ENCODE data around the gene STT3A.

Gene STT3A

DNA sequence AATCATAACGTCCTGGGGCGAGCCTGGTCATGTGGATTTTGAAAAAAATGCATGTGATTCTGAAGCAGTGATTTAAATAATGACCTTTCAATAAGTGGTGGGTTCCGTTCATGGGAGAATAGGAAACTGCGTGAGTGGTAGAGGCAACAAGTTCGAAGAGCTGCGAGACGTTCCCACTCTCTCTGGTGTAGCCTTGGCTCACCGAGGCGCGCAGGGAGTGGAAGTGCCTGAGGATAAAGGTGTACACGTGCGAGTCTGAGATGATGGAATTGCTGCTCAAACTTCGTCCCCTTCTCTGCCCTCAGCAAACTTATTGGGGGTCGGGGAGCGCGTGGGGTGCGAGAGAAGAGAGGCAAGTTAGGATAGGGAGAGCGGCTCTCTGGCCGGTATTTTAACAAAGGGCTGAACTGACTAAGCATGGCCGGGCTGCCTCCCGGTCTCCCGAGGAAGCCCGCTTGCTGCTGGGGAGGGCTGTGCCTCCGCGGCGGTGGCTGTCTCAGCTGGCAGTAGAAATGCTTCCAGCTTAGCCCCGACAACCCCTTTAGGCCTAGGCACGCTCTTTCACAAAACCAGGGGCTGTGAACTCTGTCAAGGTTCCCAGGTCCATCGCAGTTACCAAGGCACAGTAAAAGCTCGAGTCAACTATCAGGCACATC lies 875 bp upstream of the STT3A start:
- DNase-seq = no peak

DNA sequence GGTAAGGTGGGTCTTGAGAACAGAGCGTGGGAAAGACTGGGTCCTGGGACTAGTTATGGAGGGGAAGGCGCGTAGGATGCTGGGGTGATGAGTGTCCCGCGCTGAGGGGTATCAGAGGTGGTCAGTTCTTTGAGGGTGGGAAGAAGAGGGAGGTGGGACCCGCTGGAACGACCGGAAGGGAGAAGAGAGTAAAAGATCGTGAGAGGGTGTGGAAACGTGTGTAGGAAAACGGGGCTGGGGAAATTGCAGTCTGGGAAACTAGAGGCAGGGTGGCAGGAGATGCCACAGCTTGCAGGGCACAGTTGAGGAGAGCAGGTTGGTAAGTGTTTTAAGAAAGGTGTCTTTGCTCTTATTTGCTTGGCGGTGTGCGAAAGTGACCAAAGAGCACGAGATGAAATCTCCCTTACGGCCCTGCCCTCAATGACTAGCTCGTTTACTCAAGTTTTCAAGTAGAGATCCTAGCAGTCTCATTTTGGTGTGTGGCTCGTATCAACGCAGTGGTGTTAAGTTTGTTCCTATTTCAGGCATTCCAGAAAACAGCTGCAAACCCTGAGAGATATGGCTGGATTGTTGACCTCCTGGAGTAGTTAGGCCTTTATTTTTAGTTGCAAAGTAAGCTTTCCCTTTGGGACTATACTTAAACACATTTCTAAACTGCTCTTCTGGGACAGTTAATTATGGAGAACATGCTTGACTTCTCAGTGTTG lies 615 bp downstream of the STT3A start:
- DNase-seq = no peak

DNA sequence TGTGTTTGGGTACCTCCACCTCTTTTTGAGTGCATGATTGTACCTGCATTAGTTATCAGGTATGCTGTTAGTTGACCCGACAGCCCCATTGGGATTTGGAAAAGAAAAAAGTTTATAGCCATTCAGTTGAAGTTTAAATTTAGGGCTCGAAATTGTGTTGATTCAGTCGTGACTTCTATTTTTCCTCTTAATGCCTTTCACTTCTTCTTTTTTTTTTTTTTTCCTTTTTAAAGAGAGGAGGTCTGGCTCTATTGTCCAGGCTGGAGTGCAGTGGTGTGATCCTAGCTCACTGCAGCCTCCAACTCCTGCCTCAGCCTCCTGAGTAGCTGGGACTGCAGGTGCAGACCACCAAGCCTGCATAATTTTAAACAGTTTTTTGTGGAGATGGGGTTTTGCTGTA lies 2.3 kb downstream of the STT3A start:
- no peak for DNase-seq

DNA sequence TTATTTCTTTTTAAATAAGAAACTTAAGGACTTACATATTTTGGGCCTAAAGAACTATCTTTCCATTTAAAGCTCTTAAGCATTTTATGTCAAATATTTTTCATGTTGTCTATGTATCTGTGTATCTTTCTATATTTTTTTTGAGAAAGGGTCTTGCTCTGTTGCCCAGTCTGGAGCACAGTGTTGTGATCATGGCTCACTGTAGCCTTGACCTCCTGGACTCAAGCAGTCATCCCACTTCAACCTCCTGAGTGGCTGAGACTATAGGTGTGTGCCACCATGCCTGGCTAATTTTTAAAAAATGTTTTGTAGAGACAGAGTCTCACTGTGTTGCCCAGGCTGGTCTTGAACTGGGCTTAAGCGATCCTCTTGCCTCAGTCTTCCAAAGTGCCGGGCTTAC lies 8.0 kb downstream of the STT3A start:
- DNase-seq = no peak

DNA sequence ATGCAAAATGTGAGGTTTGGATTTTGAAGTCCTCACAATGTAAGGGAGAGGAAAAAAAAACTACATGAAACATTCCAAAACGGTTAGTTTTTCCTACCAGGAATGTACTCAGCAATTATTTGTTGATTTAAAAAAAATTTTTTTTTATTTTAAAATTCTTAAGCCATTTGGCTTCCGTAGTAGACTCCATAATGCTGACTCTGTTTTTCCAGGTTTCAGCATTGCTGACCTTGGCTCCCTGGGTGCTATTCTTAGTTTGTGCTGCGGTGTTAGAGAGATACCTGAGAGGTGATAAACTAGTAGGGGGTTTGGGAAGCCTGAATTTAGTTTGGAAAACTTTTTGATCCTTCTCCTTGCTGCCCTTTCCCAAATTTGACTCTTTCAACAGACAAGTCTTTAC lies 10.6 kb downstream of the STT3A start:
- DNase-seq = no peak

DNA sequence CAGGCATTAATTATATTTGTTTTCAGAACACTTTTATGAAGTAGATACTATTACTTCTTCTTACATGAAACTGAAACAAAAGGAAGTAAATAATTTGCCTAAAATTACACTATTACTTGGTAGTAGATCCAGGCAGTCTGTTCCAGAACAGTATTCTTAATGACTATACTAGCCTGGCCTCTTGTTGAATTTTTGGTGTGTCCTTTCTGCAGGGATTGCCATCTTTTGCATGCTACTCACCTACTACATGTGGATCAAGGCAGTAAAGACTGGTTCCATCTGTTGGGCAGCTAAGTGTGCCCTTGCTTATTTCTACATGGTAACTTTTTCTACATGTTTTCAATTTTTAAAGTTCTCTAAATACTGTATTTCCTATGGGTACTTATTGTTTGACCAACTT lies 12.8 kb downstream of the STT3A start:
- DNase-seq = no peak

DNA sequence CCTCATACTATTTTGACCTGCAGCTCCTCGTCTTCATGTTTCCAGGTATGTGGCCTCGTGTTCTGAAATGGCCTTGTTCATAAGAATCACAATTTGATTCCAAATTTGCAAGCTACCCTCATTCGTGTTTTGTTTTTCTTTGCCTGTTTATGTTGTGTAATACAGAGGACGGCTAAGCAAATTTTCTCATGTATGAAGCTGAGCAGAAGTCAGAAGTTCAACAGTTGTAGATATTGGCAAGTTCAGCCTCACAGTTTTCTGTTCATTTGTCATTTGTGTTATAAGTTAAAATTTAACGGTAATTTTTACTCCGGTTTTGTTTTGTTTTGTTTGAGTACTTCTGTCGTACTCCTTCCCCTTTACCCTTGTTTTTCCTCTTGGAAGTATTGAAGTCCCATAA lies 16.9 kb downstream of the STT3A start:
- DNase-seq = no peak

DNA sequence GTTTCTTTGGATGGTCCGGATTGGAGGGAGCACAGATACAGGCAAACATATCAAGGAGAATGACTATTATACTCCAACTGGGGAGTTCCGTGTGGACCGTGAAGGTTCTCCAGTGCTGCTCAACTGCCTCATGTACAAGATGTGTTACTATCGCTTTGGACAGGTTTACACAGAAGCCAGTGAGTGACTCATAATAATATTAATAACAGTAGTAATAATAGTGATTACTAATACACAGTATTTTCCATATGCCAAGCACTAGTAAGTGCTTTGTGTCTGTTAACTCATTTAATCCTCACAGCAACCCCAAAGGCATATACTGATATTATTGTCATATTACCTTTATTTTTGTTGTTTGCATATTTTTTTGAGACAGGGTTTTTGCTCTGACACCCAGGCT lies 25.7 kb downstream of the STT3A start:
- DNase-seq = no peak

DNA sequence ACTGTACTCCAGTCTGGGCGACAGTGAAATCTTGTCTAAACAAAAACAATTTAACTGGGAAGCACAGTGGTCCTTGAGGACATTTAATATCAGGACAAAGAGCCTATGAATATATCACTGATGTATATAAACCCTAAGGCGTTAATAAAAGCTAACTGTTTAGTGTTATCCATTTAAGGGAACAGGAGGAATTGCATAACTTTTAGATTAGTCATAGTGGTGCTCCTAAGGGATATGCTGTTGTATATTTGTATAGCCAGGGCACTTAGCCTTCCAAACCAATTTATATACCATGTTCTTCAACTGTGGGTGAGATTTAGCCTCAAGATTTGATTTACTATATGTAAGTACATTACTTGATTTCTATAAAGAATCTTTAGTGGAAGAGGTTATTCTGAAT lies 29.3 kb downstream of the STT3A start:
- no peak for DNase-seq

DNA sequence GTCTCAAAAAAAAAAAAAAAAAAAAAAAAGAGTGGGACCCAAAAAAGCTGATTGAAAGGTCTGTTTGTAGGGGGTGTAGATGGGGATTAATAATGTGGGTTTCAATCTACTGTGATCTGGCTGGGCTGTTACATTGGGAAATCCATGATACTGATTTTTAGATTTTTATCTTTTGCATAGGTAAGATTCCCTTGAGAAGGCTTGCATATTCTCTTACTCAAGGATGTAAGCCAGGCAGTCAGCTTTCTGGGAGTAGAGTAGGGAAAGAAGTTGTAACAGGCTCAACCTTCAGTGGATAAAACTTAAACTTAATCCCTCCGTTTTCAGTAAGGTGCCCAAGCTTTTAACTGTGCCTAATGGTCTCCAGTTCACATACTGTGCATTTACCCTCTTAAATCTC lies 30.4 kb downstream of the STT3A start:
- DNase-seq = no peak

DNA sequence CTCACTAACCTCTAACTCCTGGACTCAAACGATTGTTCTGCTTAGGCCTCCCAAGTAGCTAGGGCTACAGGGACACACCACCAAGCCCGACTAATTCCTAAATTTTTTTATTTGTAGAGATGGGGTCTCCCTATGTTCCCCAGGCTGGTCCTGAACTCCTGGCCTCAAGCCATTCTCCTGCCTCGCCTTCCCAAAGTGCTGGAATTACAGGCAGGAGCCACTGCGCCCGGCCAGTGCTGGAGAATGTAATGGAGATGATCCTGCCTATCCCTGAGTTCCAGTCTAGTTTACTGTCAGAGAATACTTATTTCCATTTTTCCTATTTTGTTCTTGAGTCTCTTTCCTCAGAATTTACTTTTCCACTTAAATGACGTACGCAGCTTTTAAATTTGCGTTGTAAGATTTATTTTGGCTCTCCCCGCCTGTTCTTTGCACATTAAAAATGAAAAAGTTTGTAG lies 32.1 kb downstream of the STT3A start, which contains the start of gene CHEK1:
CHEK1 (plus strand) TSS at position 408 of the 458 bp plus-strand sequence. CDS start 1,606 bp downstream, outside the sequence.
- no peak for DNase-seq

DNA sequence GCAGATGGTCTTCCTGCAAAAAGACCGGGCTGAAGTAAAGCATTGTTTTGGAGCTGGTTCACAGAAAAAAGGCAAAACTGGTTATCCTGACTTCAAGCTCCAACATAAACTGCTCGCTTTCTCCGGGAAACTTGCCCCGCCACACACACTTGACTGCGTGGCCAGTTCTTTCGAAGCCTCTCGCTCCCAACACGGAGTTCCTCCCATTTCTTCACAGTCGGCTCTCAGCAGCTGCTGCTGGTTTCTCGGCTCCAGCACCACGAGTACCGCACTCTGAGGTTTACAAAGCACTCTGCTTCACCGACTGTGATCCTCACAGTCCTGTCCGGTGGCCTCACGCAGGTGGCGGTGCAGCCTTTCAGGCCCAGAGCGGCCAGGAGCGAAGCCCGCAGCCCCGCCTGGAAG lies 32.6 kb downstream of the STT3A start:
- DNase-seq = no peak

DNA sequence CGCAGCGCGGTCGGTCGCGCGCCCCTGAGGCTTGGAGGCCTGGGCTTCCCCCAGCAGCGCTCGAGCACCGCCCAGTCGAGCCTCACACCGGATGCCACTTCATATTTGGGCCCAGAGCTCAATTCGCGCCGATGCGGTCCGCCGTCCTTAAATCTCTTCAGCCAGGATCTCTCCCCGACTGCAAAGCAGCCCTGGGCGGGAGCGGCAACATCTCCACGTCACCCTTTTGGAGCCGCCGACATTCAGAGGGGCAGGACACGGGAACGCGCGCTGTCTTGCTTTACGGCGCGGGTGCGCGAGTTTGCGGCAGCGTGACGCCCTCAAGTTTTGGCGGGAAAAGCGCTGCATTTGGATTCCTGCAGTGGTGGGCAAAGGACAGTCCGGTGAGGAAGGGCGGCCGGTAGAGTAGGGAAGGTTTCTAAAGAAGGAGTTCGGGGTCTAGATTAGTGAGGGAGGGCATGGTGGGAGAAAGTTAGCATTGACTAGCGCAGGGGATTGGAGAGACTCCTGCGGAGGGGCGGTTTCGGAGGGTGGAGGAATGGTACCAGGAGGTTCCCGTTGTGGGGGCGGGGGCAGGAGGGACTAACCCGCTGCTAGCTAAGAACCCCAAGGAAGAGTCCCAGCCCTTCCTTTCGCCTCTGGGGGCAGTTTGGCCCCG lies 33.1 kb downstream of the STT3A start:
- DNase-seq = peak; percentile 81

DNA sequence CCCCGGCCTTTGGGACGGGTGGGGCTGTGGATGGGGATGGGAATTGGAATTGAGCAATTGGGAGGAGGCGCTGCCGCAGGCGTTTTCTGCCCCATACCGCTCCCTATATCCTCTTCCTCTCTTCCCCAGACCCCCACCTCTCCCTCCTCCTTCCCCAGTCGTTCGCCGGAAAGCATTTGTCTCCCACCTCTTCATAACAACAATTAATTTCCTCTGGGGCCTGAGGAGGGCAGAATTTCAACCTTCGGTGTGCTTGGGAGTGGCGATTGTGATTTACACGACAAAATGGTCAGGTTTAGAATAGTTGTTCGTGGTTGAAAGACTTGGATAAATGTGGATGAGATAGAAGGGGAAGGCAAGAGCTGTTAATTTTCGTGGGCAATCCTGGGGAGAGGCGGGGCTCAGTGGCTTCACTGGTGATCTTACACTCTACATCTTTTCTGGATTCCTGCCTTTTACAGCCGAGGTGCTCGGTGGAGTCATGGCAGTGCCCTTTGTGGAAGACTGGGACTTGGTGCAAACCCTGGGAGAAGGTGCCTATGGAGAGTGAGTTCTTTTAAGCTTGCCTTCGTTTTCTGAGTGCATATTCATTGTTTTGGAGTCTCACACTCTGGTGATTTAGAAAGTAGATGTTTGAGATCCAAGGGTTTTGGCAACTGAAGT lies 33.8 kb downstream of the STT3A start:
- peak; percentile 36 for DNase-seq

DNA sequence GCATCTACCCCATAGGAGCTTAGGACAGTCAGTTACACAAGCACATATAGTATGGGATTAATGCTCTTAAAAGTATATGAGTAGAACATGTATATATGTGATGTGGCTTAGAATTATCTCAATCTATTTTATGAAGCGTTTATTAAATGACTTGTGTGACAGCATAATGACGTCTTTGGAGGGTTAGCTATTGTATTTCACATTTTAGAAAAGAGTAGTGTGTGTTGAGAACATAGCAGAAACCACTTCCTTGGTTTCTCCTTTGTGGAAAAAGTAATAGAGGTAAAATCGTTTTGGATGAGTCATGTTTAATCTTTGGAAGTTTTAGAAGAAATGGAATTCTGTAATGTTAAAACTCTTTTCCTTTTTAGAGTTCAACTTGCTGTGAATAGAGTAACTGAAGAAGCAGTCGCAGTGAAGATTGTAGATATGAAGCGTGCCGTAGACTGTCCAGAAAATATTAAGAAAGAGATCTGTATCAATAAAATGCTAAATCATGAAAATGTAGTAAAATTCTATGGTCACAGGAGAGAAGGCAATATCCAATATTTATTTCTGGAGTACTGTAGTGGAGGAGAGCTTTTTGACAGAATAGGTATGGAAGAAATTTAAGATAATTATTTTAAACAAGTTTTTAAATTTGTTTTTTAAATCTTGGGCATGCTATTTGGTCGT lies 34.7 kb downstream of the STT3A start:
- no peak for DNase-seq

DNA sequence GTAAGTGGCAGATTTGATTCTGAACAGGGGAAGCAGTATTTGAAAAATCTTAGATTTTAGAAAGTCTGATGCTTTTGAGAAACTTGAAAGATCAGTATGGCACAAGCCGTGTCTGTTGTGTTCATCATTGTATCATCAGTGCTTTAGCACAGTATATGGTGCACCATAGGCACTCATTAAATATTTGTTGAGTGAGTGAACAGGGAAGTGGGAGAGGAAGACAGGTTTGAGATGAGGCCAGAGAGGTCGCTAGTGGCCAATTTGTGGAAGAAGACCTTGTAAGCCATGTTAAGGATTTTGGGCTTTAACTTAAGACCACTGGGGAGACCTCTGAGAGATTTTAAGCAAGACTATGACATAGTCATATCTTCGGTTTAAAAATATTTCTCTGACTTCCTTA lies 45.2 kb downstream of the STT3A start:
- DNase-seq = no peak

DNA sequence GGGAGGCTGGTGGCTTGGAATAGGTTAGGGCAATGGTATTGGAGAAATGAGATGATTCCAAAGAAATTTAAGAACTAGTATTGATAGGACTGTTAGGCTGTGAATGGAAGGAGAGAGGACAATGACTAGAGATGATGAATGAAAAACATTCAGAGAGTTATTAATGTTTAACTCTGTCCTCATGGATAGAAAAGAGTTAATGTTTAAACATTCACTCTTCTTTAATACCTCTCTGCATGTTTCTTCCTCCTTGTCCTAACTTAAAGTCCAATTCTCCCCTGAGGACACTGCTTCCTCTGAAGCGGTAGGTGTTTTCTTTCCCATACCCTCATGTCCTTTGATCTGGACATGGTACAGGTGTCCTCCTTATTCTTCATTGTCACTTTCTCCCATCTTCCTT lies 45.7 kb downstream of the STT3A start:
- DNase-seq = no peak

DNA sequence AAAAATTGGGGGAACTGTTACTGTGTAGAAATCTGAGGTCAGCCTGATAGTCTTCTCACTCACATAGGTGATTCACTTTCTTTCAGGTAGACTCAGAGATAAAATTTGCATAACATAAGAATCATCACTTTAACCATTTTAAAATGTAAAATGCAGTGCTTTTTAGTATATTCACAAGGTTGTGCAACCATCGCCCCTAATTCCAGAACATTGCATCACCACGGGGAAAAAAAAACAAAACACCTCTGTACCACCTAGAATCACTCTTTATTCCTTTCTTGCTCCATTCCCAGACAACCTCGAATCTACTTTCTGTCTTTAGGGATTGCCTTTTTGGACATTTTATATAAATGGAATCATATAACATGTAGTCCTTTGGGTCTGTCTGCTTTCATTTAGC lies 53.2 kb downstream of the STT3A start:
- no peak for DNase-seq

DNA sequence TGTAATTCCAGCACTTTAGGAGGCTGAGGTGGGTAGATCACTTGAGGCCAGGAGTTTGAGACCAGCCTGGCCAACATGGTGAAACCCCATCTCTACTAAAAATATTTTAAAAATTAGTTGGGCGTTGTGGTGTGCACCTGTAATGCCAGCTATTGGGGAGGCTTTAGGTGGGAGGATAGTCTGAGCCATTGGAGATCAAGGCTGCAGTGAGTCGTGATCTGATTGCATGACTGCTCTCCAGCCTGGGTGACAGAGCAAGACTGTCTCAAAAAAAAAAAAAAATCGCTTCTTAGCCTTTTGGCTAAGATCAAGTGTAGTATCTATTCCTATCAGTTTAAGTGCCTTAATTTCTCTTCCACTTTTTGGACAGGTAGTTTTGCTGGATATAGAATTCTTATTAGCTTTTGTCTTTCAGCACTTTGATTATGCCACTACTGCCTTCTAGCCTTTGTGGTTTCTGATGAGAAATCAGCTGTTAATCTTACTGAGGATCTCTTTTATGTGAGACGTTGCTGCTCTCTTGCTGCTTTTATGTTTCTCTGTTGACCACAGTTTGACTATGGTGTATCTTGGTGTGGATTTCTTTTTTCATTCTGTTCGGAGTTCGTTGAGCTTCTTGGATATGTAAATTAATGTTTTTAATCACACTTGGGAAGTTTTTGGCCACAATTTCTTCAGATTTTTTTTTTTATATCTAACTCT lies 57.0 kb downstream of the STT3A start:
- DNase-seq = peak; percentile 12

DNA sequence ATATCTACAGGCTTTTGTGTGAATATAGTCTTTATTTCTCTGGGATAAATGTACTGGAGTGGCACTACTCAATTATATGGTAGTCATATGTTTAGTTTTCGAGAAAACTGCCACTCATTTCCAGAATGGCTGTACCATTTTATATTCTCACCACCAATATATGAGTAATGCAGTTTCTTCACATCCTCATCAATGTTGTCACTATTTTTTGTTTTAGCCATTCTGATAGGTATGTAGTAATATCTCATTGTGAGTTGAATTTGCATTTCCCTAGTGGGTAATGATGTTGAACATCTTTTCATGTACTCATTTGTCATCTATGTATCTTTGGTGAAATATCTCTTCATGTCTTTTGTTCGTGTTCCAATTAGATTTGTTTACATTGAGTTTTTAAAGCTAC lies 70.0 kb downstream of the STT3A start:
- DNase-seq = no peak

DNA sequence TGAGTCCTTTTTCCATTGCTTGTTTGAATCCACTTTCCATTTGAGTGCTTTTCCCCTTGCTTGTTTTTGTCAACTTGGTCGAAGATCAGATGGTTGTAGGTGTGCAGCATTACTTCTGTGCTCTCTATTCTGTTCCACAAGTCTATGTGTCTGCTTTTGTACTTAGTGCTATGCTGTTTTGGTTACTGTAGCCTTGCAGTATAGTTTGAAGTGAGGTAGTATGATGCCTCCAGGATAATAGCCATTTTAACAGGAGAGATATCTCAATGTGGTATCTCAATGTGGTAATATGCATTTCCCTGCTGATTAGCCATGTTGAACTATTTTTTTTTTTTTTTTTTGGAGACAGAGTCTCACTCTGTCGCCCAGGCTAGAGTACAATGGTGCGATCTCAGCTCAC lies 71.3 kb downstream of the STT3A start:
- DNase-seq = no peak

DNA sequence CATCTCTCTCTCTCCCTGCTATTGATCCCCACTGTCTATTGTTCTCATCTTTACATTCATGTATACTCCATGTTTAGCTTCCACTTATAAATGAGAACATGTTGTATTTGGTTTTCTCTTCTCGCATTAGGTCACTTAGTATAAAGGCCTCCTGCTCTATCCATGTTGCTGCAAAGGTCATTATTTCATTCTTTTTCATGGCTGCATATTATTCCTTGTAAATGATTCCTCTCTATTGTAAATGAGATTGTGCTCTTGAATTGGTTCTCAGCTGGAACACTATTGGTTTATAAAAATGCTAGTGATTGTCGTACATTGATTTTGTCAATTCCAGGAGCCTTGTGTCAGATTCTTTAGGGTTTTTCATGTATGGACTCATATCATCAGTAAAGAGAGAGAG lies 74.5 kb downstream of the STT3A start:
- no peak for DNase-seq
